H1 (cell line): ENCODE data around the gene MYRF. TPM values are rescaled to one million over a fixed set of nuclear protein-coding genes. Genes with fewer than 3 reads are reported as not detected.

Experiments used
- BACH1 ChIP-seq: IDR thresholded peaks from 2 replicates; pipeline ENCODE4 v1.6.1; 2012; ENCODE audit warnings: low read length, improper control_type of control experiment
- CBX8 ChIP-seq: fragments of 300-800, 300-1000 bp; sonication (generic); IDR thresholded peaks from 2 replicates; pipeline ENCODE4 v1.7.1; 2016; ENCODE audit warnings: low read depth, low read length, borderline replicate concordance
- CHD1 ChIP-seq: IDR thresholded peaks from 2 replicates; pipeline ENCODE4 v1.6.1; 2012; ENCODE audit warnings: low read depth, low read length, improper control_type of control experiment
- CHD2 ChIP-seq: IDR thresholded peaks from 2 replicates; pipeline ENCODE4 v1.6.1; 2012; ENCODE audit warnings: low read length, improper control_type of control experiment
- E2F6 ChIP-seq: IDR thresholded peaks from 2 replicates; pipeline ENCODE4 v1.6.1; 2012; ENCODE audit warnings: inconsistent platforms
- FOSL1 ChIP-seq: IDR thresholded peaks from 2 replicates; pipeline ENCODE4 v1.6.1; 2011; ENCODE audit warnings: mild to moderate bottlenecking, low read depth, low read length, moderate library complexity; ENCODE audit not compliant: insufficient read depth
- SIRT6 ChIP-seq: IDR thresholded peaks from one replicate; pipeline ENCODE4 v1.7.1; 2012; ENCODE audit warnings: low read length, inconsistent platforms
- SUZ12 ChIP-seq: fragments of 200-600 bp; sonication (generic); IDR thresholded peaks from 2 replicates; pipeline ENCODE4 v1.6.1; 2012; ENCODE audit warnings: mild to moderate bottlenecking, inconsistent platforms, low read length, moderate library complexity, mixed read lengths
- ZNF274 ChIP-seq: IDR thresholded peaks from 2 replicates; pipeline ENCODE4 v1.7.0; 2012; ENCODE audit warnings: low read length, borderline replicate concordance; ENCODE audit errors: extremely low read depth
- polyA plus RNA-seq, 7 experiments: library from polyadenylated mRNA; depleted of rRNA in 3 of 7; stranded (reverse) in 5 of 7; unstranded in 2 of 7; fragments of >200 nt in 5 of 7; fragments of 200-250 nt in 2 of 7; gene quantifications; 1 replicate in 5 of 7; 2 replicates in 1 of 7; 4 replicates in 1 of 7; pipeline versions ENCODE4 v1.2.1 to v1.2.3, GENCODE V29; 2011 to 2013; ENCODE audit warnings: missing spikeins in 2 of 7, mixed read lengths in 2 of 7
- total RNA-seq: library from RNA; stranded (reverse); fragmentation: NEBNext Ultra II Directional; extraction: Animal tissue kit (Norgen Biotek cat#: 25700); gene quantifications from 2 replicates; pipeline ENCODE4 v1.2.1, GENCODE V29; 2021

The MYRF gene
- total and polyA plus RNA-seq, 2 of the 8 experiments (the other 6 are each of a cell fraction or from before 2014, with no cell fraction given), result 6.0 to 6.1 TPM

- TF ChIP-seq E2F6, result no peak
- no peak for TF ChIP-seq CHD2
- TF ChIP-seq CBX8, result no peak
- no peak for TF ChIP-seq CHD1
- no peak for TF ChIP-seq SUZ12
- no peak for TF ChIP-seq BACH1
- no peak for TF ChIP-seq ZNF274
- TF ChIP-seq FOSL1, result no peak
- no peak for TF ChIP-seq SIRT6
Measured at GRCh38 chr11:61836193-61836592, 83.8 kb downstream of the MYRF start (continued).
